GM12892 (cell line): ENCODE measurements around the gene ILK.

Source experiments
- POLR2A ChIP-seq: IDR thresholded peaks from 2 replicates; pipeline ENCODE4 v1.6.1; 2011; ENCODE audit warnings: low read depth, low read length, control low read depth
- POLR2AphosphoS5 ChIP-seq: IDR thresholded peaks from 2 replicates; pipeline ENCODE4 v1.6.1; 2011; ENCODE audit warnings: low read depth, low read length, control low read depth
- TAF1 ChIP-seq: IDR thresholded peaks from 2 replicates; pipeline ENCODE4 v1.6.1; 2011; ENCODE audit warnings: low read depth, mild to moderate bottlenecking, control low read depth, low read length, borderline replicate concordance

GRCh38 chr11:6557063-6557462, 46.5 kb upstream of the ILK start:
- TF ChIP-seq POLR2A (no peak), POLR2AphosphoS5 (no peak), TAF1 (no peak)
